ENCODE measurements around the gene MRPL54.

DNA sequence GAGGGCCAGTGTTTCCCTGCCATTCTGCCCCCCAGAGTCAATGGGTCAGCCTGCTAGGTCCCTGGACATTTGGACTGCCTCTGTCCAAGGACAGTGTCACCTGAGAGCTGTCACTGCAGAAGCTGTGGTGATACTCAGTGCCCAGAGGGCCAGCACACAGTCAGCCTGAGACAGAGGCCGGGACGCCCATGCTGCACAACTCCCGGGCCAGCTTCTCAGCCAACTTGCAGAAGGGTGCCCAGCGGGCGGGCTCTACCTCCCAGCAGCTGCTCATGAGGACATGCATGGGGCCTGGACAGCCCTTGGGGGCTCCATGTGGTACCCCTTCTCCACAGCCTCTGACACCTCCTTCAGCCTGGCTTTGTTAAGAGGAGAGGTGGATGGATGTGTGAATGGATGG is 13.3 kb downstream of the MRPL54 start:
- TF ChIP-seq, protein P1, sequence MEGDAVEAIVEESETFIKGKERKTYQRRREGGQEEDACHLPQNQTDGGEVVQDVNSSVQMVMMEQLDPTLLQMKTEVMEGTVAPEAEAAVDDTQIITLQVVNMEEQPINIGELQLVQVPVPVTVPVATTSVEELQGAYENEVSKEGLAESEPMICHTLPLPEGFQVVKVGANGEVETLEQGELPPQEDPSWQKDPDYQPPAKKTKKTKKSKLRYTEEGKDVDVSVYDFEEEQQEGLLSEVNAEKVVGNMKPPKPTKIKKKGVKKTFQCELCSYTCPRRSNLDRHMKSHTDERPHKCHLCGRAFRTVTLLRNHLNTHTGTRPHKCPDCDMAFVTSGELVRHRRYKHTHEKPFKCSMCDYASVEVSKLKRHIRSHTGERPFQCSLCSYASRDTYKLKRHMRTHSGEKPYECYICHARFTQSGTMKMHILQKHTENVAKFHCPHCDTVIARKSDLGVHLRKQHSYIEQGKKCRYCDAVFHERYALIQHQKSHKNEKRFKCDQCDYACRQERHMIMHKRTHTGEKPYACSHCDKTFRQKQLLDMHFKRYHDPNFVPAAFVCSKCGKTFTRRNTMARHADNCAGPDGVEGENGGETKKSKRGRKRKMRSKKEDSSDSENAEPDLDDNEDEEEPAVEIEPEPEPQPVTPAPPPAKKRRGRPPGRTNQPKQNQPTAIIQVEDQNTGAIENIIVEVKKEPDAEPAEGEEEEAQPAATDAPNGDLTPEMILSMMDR (IDR thresholded peaks at IDR 0.05; ENCODE audit: poor library complexity), result no peak
- no peak for TF ChIP-seq EZH2phosphoT487 (IDR thresholded peaks at IDR 0.05; ENCODE audit: low read depth, severe bottlenecking, unreplicated experiment)

Measured in hepatocyte (in vitro differentiated cells).